Measurements from ENCODE around the gene MATR3.
A peak's percentile ranks its signal among the peaks of the same experiment; 100 is the strongest.

The MATR3 gene

GRCh38 chr5:139271201-139272027, 22.1 kb upstream of the MATR3 start:
- DNase-seq (ENCODE audit: low read depth in 3 of 3), result no peak

DNA sequence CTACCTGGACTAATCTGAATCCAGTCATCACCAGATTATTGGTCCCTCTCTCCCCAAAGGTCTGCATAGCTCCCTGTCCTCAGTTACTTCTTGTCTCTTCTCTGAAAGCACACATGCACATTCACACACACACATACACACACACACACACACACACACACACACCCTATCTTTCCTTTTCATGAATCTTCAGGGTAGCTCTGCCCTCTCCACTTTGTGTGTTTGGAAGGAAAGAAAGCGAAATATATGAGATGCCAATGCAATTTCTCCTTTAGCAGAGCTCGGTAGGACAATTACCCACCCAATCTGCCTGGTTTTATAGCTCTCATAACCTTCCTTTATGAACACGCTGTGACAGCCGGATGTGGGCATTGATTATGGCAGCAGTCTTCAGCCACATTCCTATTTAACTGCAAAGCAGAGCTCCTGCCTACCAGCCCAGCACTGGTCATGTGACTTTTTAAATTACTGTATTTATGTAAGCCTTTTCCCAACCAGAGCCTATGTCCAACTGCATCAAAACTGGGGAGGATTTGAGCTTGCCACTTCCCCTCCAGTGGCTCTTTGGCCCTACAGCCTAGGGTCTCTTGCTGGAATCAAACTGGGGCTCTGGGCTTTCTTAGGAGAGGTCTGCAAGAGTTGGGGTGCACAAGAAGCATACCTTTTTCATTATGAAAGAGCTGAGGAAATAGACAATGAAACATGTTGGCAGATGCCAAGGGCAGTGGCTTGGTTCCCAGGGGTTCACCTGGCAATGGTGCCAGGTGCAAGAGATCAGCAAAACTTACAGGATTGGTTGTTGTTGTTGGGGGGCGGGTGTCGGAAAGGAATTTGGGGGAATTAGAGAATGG, 20.8 kb upstream of the MATR3 start:
- DNase-seq (ENCODE audit: low read depth in 3 of 3), result no peak

GRCh38 chr5:139273322-139273571, 20.3 kb upstream of the MATR3 start:
- DNase-seq (ENCODE audit: low read depth in 3 of 3), result no peak

GRCh38 chr5:139273572-139274289, 19.8 kb upstream of the MATR3 start:
- DNase-seq (ENCODE audit: low read depth in 3 of 3), result peak; percentile 75 to 82 (median 76)

GRCh38 chr5:139275536-139275935, 18.0 kb upstream of the MATR3 start:
- no peak for DNase-seq (ENCODE audit: low read depth in 3 of 3)

DNA sequence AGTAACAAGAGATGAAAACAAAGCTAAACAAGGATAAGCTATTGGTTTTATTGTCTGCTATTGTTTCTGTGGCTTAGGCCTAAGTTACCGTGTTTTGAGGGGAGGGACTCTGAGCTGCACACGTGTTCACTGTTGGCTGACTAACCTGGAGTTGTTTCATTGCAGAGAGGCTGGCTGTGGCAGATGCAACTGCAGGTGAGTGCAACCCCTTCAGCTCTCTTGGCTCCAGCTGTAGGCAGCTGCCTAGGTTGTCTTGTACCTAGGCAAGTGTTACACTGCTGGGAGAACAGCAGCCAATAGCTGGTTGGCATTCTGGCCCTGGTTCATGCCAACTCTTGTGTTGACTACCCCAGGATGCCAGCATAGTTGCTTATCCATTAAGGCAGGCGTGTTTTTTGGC, 17.6 kb upstream of the MATR3 start:
- no peak for DNase-seq (ENCODE audit: low read depth in 3 of 3)

DNA sequence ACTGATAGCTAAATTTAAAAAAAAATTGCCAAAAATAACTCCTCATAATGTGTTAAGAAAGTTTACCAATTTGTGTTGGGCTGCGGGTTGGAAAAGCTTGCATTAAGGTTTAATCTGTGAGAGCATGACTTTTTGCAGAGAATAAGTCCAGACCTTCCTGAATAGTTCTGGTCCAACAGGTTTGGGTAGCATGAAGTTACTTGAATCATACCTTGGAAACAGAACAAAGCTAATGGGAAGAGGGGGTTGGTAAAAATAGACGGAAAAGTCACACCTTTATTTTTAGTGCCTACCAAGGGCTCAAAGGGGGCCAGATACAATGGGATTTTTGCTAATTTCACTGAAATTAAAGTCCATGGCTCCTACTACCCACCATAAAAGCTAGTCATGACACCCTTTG, 17.1 kb upstream of the MATR3 start:
- DNase-seq (ENCODE audit: low read depth in 3 of 3), result no peak

- no peak for DNase-seq (ENCODE audit: low read depth in 3 of 3)
Observed at GRCh38 chr5:139277171-139277570, 16.4 kb upstream of the MATR3 start.

DNA sequence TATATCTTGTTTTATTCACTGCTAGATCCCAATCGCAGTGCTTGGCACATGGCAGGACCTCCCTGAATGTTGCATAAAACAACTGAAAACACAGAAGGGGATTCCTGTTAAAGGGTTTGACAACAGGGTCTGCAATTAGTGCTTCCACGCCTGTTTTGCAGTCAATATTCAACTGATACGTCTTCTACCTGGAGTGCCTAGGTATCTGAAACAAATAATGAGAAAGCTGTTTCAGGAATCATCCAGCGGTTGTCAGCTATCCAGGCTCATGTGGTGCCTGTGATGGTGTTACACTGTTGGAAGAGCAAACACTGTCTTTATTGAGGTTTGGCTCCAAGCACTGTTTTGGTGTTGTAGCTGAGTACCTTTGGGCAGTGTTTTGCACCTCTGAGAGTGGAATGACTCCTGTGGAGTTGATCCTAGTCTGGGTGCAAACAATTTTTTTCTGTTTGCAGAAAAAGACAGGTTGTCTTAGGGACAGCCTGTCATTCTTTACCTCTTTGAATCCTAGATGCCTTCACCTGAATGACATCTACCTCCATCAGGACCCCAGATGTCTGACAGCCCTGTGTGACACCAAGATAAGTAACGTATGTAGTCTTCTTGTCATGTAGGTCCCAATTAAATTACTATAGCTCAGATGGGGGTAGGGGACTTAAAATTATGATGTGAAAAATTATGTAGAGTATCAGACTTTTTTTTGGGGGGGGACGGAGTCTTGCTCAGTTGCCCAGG, 14.8 kb upstream of the MATR3 start:
- DNase-seq (ENCODE audit: low read depth in 3 of 3), result no peak

DNA sequence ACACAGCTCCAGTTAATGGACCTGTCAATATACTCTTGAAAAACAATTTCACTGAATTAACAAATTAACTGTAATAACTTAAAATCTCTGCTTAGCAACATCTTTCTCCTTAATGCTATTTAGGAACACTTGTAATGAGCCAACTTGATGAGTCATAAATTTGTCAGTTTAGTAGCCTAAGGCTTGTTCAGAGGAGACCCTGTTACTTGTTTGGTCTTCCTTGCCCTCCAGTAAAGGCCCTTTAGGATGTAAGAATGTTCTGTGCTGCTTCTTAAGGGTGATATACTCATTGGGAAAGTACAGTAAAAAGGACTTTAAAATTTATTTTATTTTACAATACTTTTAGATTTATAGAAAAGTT, 11.4 kb upstream of the MATR3 start:
- no peak for DNase-seq (ENCODE audit: low read depth in 3 of 3)

- no peak for DNase-seq (ENCODE audit: low read depth in 3 of 3)
Observed at GRCh38 chr5:139283252-139284166, 10.0 kb upstream of the MATR3 start.

GRCh38 chr5:139284295-139284694, 9.2 kb upstream of the MATR3 start:
- no peak for DNase-seq (ENCODE audit: low read depth in 3 of 3)

GRCh38 chr5:139285651-139286392, 7.7 kb upstream of the MATR3 start:
- DNase-seq (ENCODE audit: low read depth in 3 of 3), result no peak

DNA sequence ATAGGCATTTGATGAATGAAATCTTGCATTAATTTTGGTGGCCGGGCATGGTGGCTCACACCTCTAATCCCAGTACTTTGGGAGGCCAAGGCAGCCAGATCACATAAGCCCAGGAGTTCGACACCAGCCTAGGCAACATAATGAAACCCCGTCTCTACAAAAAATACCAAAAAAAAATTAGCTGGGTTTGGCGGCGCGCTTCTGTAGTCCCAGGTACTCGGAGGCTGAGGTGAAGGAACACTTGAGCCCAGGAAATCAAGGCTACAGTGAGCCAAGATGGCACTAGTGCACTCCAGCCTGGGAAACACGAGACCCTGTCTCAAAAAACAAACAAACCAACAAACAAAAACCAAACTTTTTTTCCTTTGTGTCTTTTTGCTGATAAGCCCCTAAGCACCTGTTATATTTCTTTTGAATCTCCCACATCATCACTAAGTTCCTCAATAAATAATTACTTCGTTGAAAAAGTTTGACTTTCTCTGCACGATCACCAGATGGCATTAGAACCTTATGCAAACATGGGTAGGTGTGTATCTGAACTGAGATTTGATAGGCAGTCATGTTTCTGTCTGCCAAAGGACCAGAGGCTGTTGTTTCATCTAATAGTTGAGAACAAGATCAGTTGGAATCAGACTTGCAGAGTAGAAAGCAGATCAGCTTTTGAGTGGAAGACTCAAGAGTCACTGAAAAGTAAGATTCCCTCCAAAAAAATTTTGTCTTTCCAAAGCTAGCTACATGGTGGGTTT, 5.5 kb upstream of the MATR3 start:
- no peak for DNase-seq (ENCODE audit: low read depth in 3 of 3)

- no peak for DNase-seq (ENCODE audit: low read depth in 3 of 3)
Observed at GRCh38 chr5:139291051-139291450, 2.5 kb upstream of the MATR3 start.

DNA sequence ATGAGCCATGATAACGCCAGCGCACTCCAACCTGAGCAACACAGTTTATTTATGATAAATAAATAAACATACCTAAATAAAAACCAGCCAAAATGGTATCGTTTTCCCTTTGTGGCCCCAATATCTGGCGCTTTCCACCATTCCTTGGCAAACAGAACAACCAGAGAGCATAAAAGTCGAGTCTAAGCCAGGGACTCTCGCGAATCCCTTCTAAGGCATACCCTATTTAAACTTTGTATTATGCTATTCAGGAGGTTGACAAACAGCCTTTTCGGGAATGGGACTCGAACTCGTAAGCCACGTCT, 386 bp upstream of the MATR3 start:
- DNase-seq (ENCODE audit: low read depth in 3 of 3), result no peak

GRCh38 chr5:139294374-139295165, 1.0 kb downstream of the MATR3 start:
- peak; percentile 28 to 36 (median 36) for DNase-seq (ENCODE audit: low read depth in 3 of 3)

DNA sequence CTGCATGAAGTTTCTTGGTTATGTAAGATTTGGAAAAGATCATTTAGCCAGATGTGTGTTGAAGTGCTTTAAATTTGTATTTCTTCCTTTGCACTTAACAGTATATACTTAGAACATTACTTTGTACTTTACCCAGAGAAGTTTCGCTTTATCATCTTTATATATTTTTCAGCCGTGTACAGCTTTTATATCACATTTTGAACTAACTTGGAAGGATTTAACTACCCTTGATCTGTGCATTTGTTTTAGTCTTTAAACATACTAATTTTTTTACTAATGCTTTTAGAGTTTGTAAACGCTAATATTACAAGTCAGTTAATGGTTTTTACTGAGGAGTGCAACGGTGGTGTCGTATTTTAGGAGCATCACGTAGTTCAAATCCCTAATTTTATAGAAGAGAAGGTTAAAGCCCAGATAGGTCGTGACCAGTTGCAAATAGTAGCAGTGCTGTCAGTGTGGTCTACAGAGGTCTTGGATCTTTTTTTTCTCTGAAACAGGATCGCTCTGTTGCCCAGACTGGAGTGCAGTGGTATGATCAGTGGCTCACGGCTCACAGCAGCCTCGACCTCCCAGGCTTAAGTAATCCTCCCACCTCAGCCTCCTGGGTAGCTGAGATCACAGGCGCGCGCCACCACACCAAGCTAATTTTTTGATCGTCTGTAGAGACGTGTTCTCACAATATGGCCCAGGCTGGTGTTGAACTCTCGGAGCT, 2.0 kb downstream of the MATR3 start:
- DNase-seq (ENCODE audit: low read depth in 3 of 3), result no peak
